Left lobe of liver (tissue), 2 donors: ENCODE measurements around the gene RBM42. TPM values are rescaled to one million over a fixed set of nuclear protein-coding genes. Genes with fewer than 3 reads are reported as not detected.
"Not testable (repeated sequence)": the region's sequence is repeated elsewhere in the genome, so short reads cannot be mapped to it uniquely, and the experiment has no call there.

ENCODE experiments used
- ATAC-seq: fragments of 200-7000 bp; cut with Tn5 transposase; one replicate; pipeline ENCODE4 v1.9.1; 2020; ENCODE audit warnings: mild to moderate bottlenecking, moderate library complexity
- DNase-seq: peaks from one replicate; pipeline ENCODE4 v3.0.0-alpha.2; 2020; ENCODE audit warnings: low spot score
- total RNA-seq: library from RNA; stranded (reverse); gene quantifications from one replicate; pipeline ENCODE4 v1.2.1, GENCODE V29; 2021
- donor health status: DM: no; HTN: no; CAD: no; lungs with moderate emphysema.
- donor health status: DM: no; HTN: yes; CAD: no.

The RBM42 gene, protein sequence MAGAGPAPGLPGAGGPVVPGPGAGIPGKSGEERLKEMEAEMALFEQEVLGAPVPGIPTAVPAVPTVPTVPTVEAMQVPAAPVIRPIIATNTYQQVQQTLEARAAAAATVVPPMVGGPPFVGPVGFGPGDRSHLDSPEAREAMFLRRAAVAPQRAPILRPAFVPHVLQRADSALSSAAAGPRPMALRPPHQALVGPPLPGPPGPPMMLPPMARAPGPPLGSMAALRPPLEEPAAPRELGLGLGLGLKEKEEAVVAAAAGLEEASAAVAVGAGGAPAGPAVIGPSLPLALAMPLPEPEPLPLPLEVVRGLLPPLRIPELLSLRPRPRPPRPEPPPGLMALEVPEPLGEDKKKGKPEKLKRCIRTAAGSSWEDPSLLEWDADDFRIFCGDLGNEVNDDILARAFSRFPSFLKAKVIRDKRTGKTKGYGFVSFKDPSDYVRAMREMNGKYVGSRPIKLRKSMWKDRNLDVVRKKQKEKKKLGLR
- 30.7 TPM for total RNA-seq

DNA sequence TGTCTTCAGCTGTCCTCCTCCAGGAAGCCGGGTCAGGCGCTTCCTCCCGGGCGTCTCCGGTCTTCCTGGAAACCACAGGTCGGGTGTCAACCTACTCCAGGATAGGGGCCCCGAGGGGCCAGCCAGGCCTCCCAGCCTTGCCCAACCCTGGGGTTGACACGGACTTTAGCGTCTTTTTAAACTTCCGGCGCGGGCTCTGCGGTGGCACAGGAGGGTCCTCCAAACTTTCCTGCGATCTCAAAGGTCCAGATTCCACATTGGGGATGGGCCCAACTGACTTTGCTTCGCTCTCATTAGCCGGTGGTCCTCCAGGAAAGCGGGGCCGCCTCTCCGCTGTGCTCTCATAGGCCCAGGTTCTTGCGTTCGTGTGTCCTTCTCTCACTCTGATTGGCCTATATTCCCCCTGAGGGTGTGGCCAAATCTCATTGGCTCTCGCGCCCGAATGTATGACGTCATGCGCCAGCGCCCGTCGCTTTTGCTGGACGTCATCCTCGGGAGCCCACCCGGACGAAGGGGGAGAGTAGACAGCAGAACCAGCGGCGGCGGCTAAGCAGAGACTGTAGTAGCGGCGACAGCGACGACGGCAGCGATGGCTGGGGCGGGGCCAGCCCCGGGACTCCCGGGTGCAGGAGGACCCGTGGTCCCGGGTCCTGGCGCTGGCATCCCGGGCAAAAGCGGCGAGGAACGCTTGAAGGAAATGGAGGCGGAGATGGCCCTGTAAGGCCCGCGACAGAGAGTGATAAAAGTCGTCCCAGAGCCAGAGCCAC is at the start of gene RBM42:
Gene RBM42, plus strand, starts transcription at position 472 of the 767 bp plus-strand sequence. Its CDS starts 118 bp downstream, at position 590.
- ATAC-seq (peak; percentile 99), DNase-seq (peak; percentile 97)

- no peak for DNase-seq
- ATAC-seq: no peak
These were observed 46.1 kb upstream of the RBM42 start for GRCh38 chr19:35582760-35583159.

GRCh38 chr19:35585848-35586247 is 43.0 kb upstream of the RBM42 start, which contains the start of gene PMIS2:
Gene PMIS2 (plus strand): TSS chr19:35586173. CDS start chr19:35586260, 87 bp downstream.
- ATAC-seq (no peak), DNase-seq (no peak)

DNA sequence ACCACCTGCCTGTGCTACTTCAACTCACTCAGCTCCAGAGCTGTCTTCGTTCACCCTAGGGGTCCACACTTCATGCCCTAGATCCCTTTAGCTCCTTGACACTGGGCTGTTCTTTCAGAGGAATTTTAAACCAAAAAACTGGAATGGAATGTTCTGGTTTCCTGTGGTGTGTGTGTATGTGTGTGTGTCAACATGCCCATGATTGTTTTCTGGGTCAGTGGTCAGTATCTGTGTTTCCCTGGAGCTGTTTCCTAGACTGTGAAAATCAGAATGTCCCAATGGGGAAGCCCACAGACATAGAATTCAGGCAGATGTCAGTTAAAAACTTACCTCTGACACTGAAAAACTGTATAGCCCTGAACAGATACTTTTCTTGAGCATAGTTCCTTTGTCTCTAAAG is 41.5 kb upstream of the RBM42 start:
- ATAC-seq: no peak
- DNase-seq: no peak

- DNase-seq (no peak), ATAC-seq (no peak)
These were observed 38.0 kb upstream of the RBM42 start for GRCh38 chr19:35590875-35591274.

GRCh38 chr19:35592226-35592625 is 36.6 kb upstream of the RBM42 start:
- DNase-seq (no peak), ATAC-seq (peak; percentile 79)

DNA sequence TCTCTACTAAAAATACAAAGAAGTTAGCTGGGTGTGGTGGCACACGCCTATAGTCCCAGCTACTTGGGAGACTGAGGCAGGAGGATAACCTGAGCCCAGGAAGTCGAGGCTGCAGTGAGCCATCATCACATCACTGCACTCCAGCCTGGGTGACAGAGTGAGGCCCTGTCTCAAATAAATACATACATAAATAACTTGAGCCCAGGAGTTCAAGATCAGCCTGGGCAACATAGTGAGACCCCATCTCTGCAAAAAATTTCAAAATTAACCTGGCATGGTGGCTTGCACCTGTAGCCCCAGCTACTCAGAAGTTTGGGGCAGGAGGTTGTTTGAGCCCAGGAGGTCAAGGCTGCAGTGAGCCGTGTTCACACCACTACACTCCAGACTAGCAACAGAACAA is 33.8 kb upstream of the RBM42 start:
- ATAC-seq, DNase-seq: not testable (repeated sequence)

GRCh38 chr19:35595928-35596327 is 32.9 kb upstream of the RBM42 start:
- DNase-seq (no peak), ATAC-seq (no peak)

GRCh38 chr19:35596366-35596999 is 32.4 kb upstream of the RBM42 start:
- ATAC-seq: no peak
- no peak for DNase-seq

DNA sequence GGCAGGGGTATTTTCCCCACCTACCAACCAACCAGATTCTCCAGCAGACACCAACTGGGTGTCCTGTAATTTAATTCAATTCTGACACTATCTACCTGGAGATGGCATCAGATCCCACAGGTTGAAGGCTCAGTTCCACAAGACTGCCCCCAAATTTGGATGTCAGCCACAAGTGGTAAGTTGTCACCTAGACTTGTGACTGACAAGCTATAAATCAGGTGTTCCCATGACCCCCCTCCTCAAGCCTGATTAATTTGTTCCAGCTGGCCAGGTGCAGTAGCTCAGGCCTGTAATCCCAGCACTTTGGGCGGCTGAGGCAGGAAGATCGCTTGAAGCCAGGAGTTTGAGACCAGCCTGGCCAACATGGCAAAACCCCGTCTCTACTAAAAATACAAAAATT is 26.9 kb upstream of the RBM42 start:
- ATAC-seq (no peak), DNase-seq (no peak)

- ATAC-seq, DNase-seq: not testable (repeated sequence)
These were observed 24.4 kb upstream of the RBM42 start for GRCh38 chr19:35604436-35604835.

GRCh38 chr19:35607170-35607569 is 21.7 kb upstream of the RBM42 start:
- DNase-seq, ATAC-seq: not testable (repeated sequence)

DNA sequence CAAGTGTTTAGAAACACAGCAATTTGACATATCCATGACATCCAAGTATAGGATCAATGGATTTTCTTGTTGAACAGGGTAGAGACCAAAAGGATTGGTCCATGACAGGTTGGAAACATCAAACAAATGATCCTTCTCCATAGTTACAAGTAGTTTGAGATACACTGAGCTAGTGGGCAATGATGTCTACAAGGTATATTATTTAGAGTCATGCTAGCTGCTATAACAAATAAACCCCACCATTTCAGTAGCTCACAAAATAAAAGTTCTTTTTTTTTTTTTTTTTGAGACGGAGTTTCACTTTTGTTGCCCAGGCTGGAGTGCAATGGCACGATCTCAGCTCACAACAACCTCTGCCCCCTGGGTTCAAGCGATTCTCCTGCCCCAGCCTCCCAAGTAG is 21.2 kb upstream of the RBM42 start:
- DNase-seq (no peak), ATAC-seq (no peak)

GRCh38 chr19:35608251-35608650 is 20.6 kb upstream of the RBM42 start:
- DNase-seq (no peak), ATAC-seq (no peak)

GRCh38 chr19:35609851-35610353 is 18.9 kb upstream of the RBM42 start:
- DNase-seq (no peak), ATAC-seq (no peak)

DNA sequence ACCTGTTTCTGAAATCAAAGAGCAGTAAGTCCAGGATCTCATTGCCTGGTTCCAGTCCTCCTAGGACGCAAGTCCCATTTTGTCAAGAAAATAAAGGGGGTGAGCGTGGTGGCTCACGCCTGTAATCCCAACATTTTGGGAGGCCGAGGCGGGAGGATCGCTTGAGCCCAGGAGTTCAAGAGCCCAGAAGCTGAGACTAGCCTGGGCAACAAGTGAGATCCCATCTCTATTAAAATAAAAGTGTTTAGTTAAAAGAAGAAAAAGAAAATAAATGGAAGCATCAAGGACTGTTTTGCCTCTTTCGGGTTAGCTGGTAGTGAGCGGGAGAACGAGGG is 16.6 kb upstream of the RBM42 start:
- no peak for ATAC-seq
- no peak for DNase-seq

- ATAC-seq: peak; percentile 97
- peak; percentile 94 for DNase-seq
These were observed 16.1 kb upstream of the RBM42 start, which contains the start of gene HAUS5 for GRCh38 chr19:35612559-35613321. Gene HAUS5 (plus strand): TSS chr19:35612735. CDS start chr19:35612795, 60 bp downstream.

GRCh38 chr19:35613574-35613973 is 15.3 kb upstream of the RBM42 start:
- no peak for ATAC-seq
- no peak for DNase-seq

DNA sequence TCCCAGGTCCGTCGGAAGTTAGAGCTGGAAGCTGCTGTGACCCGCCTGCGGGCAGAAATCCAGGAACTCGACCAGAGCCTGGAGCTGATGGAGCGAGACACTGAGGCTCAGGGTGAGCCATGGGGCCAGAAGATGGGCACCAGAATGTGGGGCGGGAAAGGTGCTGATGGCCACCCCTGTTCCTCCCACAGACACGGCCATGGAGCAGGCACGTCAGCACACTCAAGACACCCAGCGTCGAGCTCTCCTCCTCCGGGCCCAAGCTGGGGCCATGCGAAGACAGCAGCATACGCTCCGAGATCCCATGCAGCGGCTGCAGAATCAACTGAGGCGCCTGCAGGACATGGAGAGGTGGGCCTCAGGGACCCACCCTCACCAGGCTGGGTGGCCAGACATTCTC is 13.8 kb upstream of the RBM42 start:
- ATAC-seq: no peak
- no peak for DNase-seq

DNA sequence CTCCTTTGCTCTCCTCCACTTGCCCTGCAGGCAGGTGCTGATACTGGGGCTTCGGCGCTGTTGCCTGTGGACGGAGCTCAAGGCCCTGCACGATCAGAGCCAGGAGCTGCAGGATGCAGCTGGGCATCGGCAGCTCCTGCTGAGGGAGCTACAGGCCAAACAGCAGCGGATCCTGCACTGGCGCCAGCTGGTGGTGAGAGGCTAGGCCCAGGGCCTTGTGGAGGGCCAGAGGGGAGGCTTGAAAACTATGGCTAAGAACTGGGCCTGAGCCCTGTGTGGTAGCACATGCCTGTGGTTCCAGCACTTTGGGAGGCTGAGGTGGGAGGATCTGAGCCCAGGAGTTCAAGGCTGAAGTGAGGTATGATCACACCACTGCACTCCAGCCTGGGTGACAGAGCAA is 10.0 kb upstream of the RBM42 start:
- no peak for ATAC-seq
- DNase-seq: no peak
